Renal cortical epithelial cell (primary cell): ENCODE data around the gene CARD10. TPM values are rescaled to one million over a fixed set of nuclear protein-coding genes. Genes with fewer than 3 reads are reported as not detected.

Experiments
- DNase-seq: peaks from one replicate; pipeline ENCODE4 v3.0.0-alpha.2; 2011; ENCODE audit warnings: low read depth
- total RNA-seq: library from RNA; depleted of rRNA; stranded (reverse); fragments of >200 nt; gene quantifications from 2 replicates; pipeline ENCODE4 v1.2.3, GENCODE V29; 2014

The CARD10 gene
- total RNA-seq: 39.9 and 46.0 TPM in 2 replicates

DNA sequence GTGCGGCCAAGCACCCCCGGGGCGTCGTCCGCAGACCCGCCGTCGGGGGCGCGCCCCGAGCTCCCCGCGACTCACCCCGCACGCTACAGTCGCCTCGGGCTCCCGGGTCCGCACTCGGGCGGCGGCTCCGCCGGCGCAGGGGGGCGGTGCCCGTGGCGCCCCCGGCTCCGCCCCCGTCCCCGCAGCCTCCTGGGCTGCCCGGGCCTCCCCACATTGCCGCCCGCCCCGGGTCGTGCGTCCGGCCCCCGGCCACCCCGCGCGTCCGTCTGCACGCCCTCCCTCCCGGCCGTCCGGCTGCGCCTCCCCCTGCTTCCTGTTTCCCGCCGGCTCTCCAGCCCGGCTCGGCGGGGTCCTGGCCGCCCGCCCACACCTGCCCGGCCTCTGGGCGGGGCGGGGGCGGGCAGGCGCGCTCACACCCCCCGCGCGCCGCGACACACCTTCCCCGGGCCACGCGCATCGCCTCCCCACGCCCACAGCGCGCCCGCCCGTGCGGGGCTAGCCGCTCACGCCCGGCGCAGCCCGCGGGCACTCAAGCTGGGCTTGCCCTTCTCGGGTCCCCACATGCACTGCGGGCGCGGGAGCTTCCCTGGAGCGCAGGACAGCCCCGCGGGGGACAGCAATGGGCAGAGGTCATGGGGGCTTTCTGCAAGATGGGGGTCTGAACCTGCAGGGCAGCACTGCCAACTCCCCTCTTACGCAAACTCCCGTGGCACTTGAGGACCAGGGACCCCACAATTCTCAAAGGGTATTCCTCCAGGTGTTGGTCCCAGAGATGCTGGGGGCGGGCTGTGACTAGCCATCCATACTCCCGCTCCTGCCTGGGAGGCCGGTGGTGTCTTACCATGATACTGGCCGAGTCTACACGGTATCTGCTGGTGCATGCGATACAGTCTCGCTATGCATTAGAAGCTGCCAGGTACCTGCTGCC is at the start of gene CARD10:
TSS of gene CARD10 (minus strand) at position 148 of the 928 bp plus-strand sequence. CDS start 215 bp downstream, outside the sequence.
- no peak for DNase-seq

DNA sequence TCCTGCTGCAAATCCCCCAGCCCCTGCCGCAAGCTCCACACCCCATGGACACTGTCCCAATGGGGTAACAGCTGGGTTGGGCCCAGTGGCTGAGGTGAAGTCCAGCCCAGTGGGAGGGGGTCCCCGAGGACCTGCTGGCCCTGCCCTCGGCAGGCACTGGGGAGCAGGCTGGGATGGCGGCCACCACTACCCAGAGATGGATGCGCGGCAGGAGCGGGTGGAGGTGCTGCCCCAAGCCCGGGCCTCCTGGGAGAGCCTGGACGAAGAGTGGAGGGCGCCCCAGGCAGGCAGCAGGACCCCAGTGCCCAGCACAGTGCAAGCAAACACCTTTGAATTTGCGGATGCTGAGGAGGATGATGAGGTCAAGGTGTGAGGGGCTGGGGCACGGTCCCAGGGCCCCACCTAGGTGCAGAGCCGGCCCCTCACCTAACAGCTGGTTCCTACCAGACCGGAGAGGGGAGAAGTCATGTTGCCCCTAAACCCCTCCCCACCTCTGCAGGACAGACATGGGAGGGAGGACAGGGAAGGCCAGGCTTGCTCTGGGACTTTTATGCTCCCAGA is 49.3 kb upstream of the CARD10 start:
- DNase-seq: no peak

- no peak for DNase-seq
Observed at GRCh38 chr22:37568012-37568411, 48.8 kb upstream of the CARD10 start.

DNA sequence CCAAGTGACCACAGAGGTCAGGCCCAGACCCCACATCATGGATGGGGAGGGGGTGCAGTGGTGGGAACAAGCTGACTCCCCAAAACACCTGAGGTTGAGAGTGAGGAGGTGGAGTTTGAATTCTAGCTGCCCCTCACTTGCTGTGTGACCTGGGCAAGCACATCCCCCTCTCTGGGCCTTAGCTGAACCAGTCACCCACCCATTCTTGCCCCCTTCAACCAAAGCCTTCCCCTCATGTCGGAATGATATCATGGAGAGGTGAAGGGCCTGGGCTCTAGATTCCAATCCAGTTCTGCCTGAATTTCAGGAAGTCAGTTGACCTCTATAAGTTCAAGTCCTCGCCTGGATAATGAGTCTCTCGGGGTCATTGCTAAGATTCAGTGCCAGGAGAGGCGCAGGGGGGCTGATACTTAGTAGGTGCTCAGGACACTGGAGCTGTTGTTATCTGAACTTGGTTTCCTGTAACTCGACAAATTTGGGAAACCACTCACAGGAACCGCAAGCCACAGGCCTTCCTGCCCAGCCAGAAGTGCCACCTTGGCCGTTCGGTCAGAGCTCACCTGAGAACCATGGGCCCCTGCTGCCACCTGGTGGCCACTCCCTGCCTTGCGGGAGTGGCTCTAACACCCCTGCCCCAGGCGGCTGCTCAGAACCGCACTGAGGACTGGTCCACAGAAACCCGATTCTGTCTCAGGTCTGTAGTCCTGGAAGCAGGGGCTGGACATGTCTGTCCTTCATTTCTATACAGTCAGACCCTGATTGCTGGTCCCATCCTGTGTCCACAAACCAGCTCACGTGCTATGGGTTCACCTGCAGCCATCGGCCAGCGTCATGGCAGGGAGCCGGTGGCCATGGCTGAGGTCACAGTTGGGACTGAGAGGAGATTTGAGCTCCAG is 47.9 kb upstream of the CARD10 start:
- peak; percentile 63 for DNase-seq

DNA sequence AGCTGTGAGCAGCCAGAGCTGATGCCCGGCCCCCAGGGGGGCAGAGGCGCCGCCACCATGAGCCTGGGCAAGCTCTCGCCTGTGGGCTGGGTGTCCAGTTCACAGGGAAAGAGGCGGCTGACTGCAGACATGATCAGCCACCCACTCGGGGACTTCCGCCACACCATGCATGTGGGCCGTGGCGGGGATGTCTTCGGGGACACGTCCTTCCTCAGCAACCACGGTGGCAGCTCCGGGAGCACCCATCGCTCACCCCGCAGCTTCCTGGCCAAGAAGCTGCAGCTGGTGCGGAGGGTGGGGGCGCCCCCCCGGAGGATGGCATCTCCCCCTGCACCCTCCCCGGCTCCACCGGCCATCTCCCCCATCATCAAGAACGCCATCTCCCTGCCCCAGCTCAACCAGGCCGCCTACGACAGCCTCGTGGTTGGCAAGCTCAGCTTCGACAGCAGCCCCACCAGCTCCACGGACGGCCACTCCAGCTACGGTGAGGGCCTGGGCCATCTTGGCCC is 47.2 kb upstream of the CARD10 start:
- no peak for DNase-seq

DNA sequence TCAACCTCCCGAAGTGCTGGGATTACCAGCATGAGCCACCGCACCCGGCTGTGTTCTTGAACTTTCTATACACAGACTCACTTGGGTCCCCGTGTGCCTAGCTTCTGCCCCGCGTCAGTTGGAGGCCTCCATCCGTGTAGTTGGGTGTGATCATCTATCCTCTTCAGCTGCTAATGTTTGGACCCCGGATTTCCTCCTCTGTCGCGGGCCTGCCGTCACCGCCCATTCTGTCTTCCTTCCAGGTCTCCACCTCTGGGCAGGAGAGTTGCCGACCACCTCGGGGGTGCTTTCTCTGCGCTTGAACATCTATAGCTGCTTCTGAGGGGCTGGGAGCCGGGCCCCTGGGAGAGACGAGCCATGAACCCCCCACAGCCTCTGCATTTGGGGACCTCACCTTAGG is 46.6 kb upstream of the CARD10 start:
- DNase-seq: no peak

DNA sequence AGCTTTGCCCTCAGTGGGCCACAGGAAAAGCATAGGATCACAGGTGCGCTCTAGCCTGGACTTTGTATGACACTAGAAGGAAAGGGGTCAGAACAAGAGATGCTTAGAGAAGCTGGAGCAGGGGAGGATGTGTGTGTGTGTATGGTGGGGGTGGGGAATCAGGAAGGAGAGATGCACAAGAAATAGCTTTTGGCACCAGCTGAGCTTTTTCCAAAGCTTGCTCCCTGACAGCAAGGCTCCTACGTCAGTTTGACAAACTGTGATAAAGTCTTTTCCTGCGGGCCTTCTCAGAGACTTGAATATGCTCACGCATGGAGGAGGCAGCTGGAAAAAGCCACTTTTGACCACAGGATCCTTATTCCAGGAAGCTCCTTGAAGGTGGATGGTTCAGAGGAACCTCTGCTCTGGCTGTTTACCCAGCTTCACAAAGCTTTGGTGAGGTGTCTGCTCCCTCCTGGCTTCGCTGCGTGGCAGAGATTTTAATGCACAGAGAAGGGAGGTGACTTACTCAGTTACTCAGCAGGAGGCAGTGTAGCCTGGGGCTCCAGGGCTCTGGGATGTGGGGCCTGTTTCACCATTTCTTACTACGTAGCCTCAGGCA is 45.0 kb upstream of the CARD10 start:
- DNase-seq: no peak

GRCh38 chr22:37563153-37564081 is 44.2 kb upstream of the CARD10 start:
- DNase-seq: peak; percentile 96

GRCh38 chr22:37562049-37562875 is 43.0 kb upstream of the CARD10 start:
- DNase-seq: no peak

GRCh38 chr22:37561212-37562048 is 42.2 kb upstream of the CARD10 start:
- DNase-seq: peak; percentile 74

DNA sequence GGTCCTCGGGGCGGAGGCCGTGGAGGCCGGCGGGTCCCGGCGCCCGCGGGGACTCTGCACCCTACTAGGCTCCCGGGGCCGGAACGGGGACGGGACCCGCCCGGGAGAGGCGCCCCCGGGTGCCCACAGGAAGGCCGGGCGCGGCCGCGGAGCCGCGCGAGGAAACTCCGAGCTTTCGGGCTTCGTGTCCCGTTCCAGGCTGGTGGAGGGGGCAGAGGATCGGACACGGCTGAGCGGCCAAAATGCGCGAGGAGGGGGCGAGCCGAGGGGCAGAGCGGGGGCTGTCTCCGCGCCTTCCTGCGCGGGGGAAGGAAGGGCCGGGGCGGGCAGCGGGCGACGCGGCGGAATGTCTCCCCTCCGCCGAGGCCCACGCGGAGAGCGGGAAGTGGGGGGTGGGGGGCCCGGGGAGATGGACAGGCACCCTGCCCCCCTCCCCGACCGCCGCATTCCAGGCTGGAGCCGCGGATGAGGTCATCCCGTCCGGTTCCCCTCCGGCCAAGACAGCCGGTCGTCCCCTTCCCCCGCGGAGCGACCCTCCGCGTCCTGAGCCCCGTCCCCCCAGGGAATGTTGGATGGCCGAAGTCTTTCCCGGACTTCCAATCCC is 41.5 kb upstream of the CARD10 start:
- no peak for DNase-seq

GRCh38 chr22:37559901-37560607 is 40.8 kb upstream of the CARD10 start, which contains the start of gene CDC42EP1:
CDC42EP1 (plus strand) TSS chr22:37560480; CDS start chr22:37566350, 5,870 bp downstream.
- no peak for DNase-seq

GRCh38 chr22:37559521-37559900 is 40.3 kb upstream of the CARD10 start:
- no peak for DNase-seq

GRCh38 chr22:37558815-37559214 is 39.6 kb upstream of the CARD10 start:
- DNase-seq: no peak

DNA sequence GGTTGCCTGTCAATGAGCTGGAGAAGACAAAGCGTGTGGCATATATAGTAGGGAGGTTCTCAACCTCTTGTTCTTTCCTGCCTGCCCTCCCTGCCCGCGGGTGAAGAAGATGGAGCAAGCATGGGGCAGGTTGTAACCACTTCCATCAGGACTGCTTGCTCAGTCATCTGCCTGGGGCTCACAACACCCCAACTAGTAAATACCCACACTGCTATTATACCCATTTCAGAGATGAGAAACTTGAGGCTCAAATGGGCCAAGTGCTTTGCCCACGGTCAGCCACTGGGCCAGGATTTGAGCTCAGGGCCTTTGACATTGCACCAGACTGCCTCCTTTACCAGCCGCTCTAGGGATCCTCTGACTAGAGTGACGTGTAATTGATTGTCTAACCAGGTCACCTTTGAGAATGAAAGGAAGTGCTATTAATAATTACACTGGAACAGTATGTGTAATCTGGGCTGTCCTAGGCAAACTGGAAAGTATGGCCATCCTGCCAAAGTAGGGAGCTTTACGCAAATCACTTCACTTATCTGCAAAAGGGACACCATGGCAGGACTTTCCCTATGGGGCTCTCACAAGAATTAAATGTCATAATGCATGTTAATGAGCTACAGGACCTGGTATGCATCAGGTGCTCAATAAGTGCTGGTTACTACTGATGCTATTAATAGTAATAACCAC is 38.2 kb upstream of the CARD10 start:
- peak; percentile 92 for DNase-seq

DNA sequence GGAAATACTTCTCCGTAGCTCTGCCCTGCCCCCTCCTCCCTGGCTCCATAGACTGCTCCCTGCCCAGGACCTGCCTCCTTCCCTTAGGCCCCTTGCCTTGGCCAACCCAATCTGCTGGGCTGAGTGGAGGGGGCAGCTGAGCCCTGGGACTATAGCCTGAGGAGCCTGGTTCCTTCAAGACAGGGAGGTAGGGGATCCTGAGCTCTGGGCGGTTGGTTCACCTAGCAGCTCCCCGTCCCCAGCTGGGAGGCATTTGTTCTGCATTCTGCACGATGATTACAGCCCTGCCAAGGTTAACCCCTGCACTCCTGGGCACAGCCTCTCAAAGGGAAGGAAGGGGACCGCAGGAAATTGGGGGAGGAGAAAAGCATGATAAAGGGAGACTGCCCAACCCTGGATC is 37.5 kb upstream of the CARD10 start:
- no peak for DNase-seq

DNA sequence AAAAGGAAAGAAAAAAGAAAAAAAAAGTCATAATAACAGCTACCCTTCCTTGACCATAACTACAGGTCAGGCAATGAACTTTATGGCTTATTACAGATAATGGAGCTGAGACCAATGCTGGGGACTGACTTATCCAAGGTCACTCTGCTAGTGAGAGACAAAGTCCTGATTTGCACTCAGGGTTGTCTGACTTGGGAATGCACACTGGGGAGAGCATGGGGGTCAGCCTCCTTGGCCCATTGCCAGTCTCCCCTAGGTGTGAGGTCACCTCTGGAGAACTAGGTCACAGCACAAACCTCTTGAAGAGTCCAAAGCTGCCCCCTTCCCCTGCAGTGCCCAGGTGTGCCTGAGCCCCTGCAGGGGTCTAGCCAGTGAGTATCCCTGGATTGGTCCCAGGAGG is 35.8 kb upstream of the CARD10 start:
- no peak for DNase-seq
